ENCODE data around the gene PHYH.

PHYH gene

GRCh38 chr10:13231190-13231589, 68.7 kb downstream of the PHYH start:
- DNase-seq (ENCODE audit: low read depth in 2 of 3, low spot score in 1 of 3) = no peak

All from stimulated activated CD4-positive, alpha-beta T cell treated with anti-CD3 and anti-CD28 coated beads, Interleukin-12 subunit alpha, Interleukin-12 subunit beta, amount 100 ng/mL, for 48 hours (primary cell).